CD4-positive, alpha-beta memory T cell (primary cell): ENCODE results near the gene PRELID2. TPM values are rescaled to one million over a fixed set of nuclear protein-coding genes. Genes with fewer than 3 reads are reported as not detected.
"Not testable (repeated sequence)": the region's sequence is repeated elsewhere in the genome, so short reads cannot be mapped to it uniquely, and the experiment has no call there.

Experiments
- CTCF ChIA-PET: fragments of 350-600 bp; sonication (Branson Sonifier 250); formaldehyde crosslinking; loops from one replicate; lab custom pipeline; 2021; ENCODE audit warnings: inconsistent platforms; ENCODE audit not compliant: partially characterized antibody; lab: Charles Lee
- POLR2A ChIA-PET: fragments of 350-600 bp; sonication (Branson Sonifier 250); formaldehyde crosslinking; loops from one replicate; lab custom pipeline; 2021; ENCODE audit not compliant: partially characterized antibody; lab: Charles Lee
- DNase-seq, 5 donors: peaks; one replicate each; pipeline versions ENCODE4 v3.0.0 to v3.0.0-alpha.2; 2020 to 2022; ENCODE audit warnings: mixed read lengths in 1 of 5
- H3K27ac ChIP-seq: one replicate; pipeline ENCODE4 v1.7.0; 2013; ENCODE audit warnings: low read depth, low read length
- H3K27me3 ChIP-seq: 2 replicates; pipeline ENCODE4 v1.7.0; 2013; ENCODE audit warnings: mild to moderate bottlenecking, low read length, moderate library complexity; ENCODE audit not compliant: insufficient read depth
- H3K36me3 ChIP-seq: 2 replicates; pipeline ENCODE4 v1.7.0; 2013; ENCODE audit warnings: mild to moderate bottlenecking, low read length, moderate library complexity; ENCODE audit not compliant: insufficient read depth
- H3K4me1 ChIP-seq: 2 replicates; pipeline ENCODE4 v1.7.0; 2013; ENCODE audit warnings: mild to moderate bottlenecking, low read length, moderate library complexity; ENCODE audit not compliant: insufficient read depth
- H3K4me3 ChIP-seq, 2 donors: one replicate each; pipeline ENCODE4 v1.7.0; 2013; ENCODE audit warnings: low read length in 2 of 2, mild to moderate bottlenecking in 1 of 2
- H3K9me3 ChIP-seq, 2 donors: one replicate each; pipeline ENCODE4 v1.7.0; 2013; ENCODE audit warnings: low read length in 2 of 2, control low read depth in 1 of 2; ENCODE audit not compliant: control insufficient read depth in 1 of 2
- H3K27ac Mint-ChIP-seq, 7 donors: one replicate each; pipeline ENCODE4 v1.8.0; 2020 to 2021; ENCODE audit warnings: mixed read lengths in 7 of 7, mild to moderate bottlenecking in 6 of 7, inconsistent platforms in 3 of 7, moderate library complexity in 3 of 7
- H3K27me3 Mint-ChIP-seq, 2 donors: one replicate each; pipeline ENCODE4 v1.8.0; 2020 to 2021; ENCODE audit warnings: mixed read lengths in 2 of 2
- H3K36me3 Mint-ChIP-seq, 2 donors: one replicate each; pipeline ENCODE4 v1.8.0; 2020 to 2021; ENCODE audit warnings: mixed read lengths in 2 of 2, inconsistent platforms in 1 of 2, mild to moderate bottlenecking in 1 of 2
- H3K4me1 Mint-ChIP-seq, 4 donors: one replicate each; pipeline ENCODE4 v1.8.0; 2020 to 2021; ENCODE audit warnings: mixed read lengths in 4 of 4, mild to moderate bottlenecking in 1 of 4
- H3K4me3 Mint-ChIP-seq, 8 donors: one replicate each; pipeline ENCODE4 v1.8.0; 2020 to 2021; ENCODE audit warnings: mixed read lengths in 8 of 8, mild to moderate bottlenecking in 7 of 8, moderate library complexity in 6 of 8, inconsistent platforms in 3 of 8
- H3K9me3 Mint-ChIP-seq, 8 donors: one replicate each; pipeline ENCODE4 v1.8.0; 2020 to 2021; ENCODE audit warnings: mixed read lengths in 8 of 8, mild to moderate bottlenecking in 5 of 8, inconsistent platforms in 3 of 8, moderate library complexity in 1 of 8
- intact Hi-C: fragments of 100-400 bp; cut with micrococcal nuclease; formaldehyde crosslinking; loops from one replicate; pipeline ENCODE4 v1.15.1; 2023
- polyA plus RNA-seq, 2 donors: library from polyadenylated mRNA; unstranded; fragments of 300-500 nt; fragmentation: Illumina TruSeq; gene quantifications; one replicate each; pipeline ENCODE4 v1.2.3, GENCODE V29; 2021
- total RNA-seq, 2 experiments: library from RNA; stranded (reverse); gene quantifications; one replicate each; pipeline ENCODE4 v1.2.3, GENCODE V29; 2021

The PRELID2 gene
- total and polyA plus RNA-seq, 4 experiments from 2014 or later: 1.7 to 3.1 (median 2.2) TPM

DNA sequence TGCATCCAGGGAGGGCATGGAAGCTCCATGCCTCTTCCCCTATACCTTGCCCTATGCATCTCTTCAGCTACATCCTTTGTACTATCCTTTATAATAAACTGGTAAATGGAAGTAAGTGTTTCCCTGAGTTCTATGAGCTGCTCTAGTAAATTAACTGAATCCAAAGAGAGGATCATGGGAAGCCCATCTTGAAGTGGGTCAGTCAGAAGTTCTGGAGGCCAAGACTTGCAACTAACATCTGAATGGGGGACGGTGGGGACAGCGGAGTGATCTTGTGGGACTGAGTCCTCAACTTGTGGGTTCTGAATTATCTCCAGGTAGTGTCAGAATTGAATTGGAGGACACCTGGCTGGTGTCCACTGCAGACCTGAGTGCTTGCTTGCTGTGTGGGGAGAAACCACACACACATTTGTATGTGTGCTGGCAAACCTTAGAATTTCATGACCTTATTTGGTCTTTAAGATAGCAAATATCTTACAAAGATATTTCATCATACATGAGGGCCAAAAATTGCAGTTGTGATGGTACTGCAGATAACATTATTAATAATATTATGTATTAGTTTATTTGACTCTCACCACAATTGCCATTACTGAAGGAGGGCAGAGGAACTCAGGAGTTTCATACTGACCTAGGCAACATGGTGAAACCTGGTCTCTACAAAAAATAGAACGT is 5.5 kb upstream of the PRELID2 start:
- H3K9me3 ChIP-seq: no peaks in the 10 kb centered on the region
- H3K4me3 ChIP-seq: no peak overlapping the region
- Mint-ChIP-seq H3K27ac (no peak overlapping the region), H3K4me1 (peaks cover 0 to 11% (median 6%) of the 10 kb centered on the region in 4 donors), H3K4me3 (no peak overlapping the region), H3K27me3 (peaks cover 6 to 10% of the 10 kb centered on the region in 2 donors), H3K9me3 (no peaks in the 10 kb centered on the region), H3K36me3 (no peaks in the 10 kb centered on the region)
- H3K36me3 ChIP-seq: no peaks in the 10 kb centered on the region
- H3K27ac ChIP-seq: no peak overlapping the region
- intact Hi-C loops: no loop called here
- ChIA-PET POLR2A (no interaction called here), CTCF (interaction anchor here (2.9 kb wide), 1 partner anchor 15 kb away, joined by 9 read pairs; no protein-coding TSS in a partner anchor)
- H3K27me3 ChIP-seq: no peaks in the 10 kb centered on the region
- peaks cover 6% of the 10 kb centered on the region for H3K4me1 ChIP-seq
- no peak for DNase-seq

DNA sequence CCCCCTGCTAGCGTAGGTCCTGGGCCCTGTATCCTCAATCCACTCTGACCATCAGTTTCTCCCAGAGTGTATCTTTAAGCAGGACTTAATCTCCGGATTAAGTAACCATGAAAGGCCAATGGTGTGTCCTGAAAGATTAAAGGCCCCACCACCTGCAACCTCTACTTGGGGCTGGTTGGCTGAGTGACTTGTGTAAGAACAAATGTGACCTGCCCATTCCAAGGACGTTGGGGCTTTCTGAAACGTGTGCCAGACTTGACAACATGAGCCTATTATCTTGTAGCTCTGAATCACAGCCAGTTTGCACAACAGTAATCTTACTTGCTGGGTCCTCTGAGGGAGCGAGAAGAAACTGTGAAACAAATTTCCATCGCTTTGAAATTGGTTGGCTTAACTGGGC is 3.1 kb upstream of the PRELID2 start:
- peaks cover 3 to 6% of the 10 kb centered on the region in 2 donors for H3K27me3 Mint-ChIP-seq
- intact Hi-C loops: no loop called here
- H3K27ac Mint-ChIP-seq: no peak overlapping the region
- H3K27me3 ChIP-seq: no peaks in the 10 kb centered on the region
- DNase-seq: no peak
- H3K9me3 ChIP-seq: no peaks in the 10 kb centered on the region
- H3K9me3 Mint-ChIP-seq: no peaks in the 10 kb centered on the region
- no peaks in the 10 kb centered on the region for H3K36me3 Mint-ChIP-seq
- POLR2A ChIA-PET: no interaction called here
- peaks cover 2 to 17% (median 15%) of the 10 kb centered on the region in 4 donors for H3K4me1 Mint-ChIP-seq
- peaks cover 8% of the 10 kb centered on the region for H3K4me1 ChIP-seq
- H3K4me3 ChIP-seq: no peak overlapping the region
- H3K36me3 ChIP-seq: no peaks in the 10 kb centered on the region
- H3K27ac ChIP-seq: no peak overlapping the region
- H3K4me3 Mint-ChIP-seq: no peak overlapping the region
- CTCF ChIA-PET: interaction anchor here (1.0 kb wide), 1 partner anchor 12 kb away, joined by 3 read pairs; no protein-coding TSS in a partner anchor

DNA sequence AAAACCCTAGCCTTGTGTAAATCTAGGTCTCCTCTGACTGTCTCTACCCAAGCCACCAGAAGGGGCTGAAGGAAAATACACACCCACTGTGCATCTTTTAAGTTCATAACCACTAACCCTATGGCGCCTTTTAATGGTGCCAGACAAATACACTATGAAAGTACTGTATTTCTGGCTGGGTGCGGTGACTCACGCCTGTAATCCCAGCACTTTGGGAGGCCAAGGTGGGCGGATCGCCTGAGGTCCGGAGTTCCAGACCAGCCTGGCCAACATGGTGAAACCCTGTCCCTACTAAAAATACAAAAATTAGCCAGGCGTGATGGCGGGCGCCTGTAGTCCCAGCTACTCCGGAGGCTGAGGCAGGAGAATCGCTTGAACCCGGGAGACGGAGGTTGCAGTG is 1.1 kb upstream of the PRELID2 start:
- Mint-ChIP-seq H3K4me1 (peaks cover 2 to 17% (median 15%) of the 10 kb centered on the region in 4 donors), H3K4me3 (peak overlapping the region in 7 of 8 donors; percentile 26 to 84 (median 68))
- H3K36me3 ChIP-seq, H3K27ac Mint-ChIP-seq, H3K27me3 Mint-ChIP-seq, H3K4me1 ChIP-seq, H3K9me3 ChIP-seq, H3K27ac ChIP-seq, H3K36me3 Mint-ChIP-seq, DNase-seq, POLR2A ChIA-PET, H3K9me3 Mint-ChIP-seq, H3K27me3 ChIP-seq, intact Hi-C loops: not testable (repeated sequence)
- peak overlapping the region in 1 of 2 donors; percentile 54 for H3K4me3 ChIP-seq
- CTCF ChIA-PET: interaction anchor here (2.9 kb wide), 1 partner anchor 10 kb away, joined by 15 read pairs; no protein-coding TSS in a partner anchor

DNA sequence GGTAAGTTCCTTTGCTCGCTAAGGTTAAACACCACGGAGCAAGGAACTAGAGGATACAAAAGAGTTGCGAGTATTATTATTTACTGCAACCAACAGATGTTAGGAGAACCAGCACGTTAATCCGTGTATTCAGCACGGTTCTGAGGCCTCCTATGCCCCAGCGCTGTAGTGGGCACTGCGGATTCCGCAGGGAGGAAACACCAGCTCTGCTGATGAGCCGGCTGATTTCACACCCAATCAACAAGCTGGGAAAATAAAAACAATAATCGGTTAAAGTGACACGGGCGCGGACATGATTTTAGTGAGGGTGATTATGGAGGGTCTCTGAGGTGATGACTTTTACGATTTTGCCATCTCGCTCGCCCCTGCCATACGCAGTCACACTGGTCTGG is 702 bp upstream of the PRELID2 start:
- H3K9me3 Mint-ChIP-seq: no peaks in the 10 kb centered on the region
- H3K9me3 ChIP-seq: no peaks in the 10 kb centered on the region
- H3K27me3 ChIP-seq: no peaks in the 10 kb centered on the region
- H3K4me1 Mint-ChIP-seq: peaks cover 2 to 17% (median 16%) of the 10 kb centered on the region in 4 donors
- H3K27me3 Mint-ChIP-seq: peaks cover 3 to 5% of the 10 kb centered on the region in 2 donors
- intact Hi-C loops: no loop called here
- no peaks in the 10 kb centered on the region for H3K36me3 Mint-ChIP-seq
- ChIA-PET POLR2A (no interaction called here), CTCF (interaction anchor here (2.9 kb wide), 1 partner anchor 10 kb away, joined by 15 read pairs; no protein-coding TSS in a partner anchor)
- no peaks in the 10 kb centered on the region for H3K36me3 ChIP-seq
- H3K4me3 Mint-ChIP-seq: peak overlapping the region; percentile 26 to 84 (median 68)
- no peak overlapping the region for H3K27ac ChIP-seq
- peak overlapping the region in 1 of 2 donors; percentile 54 for H3K4me3 ChIP-seq
- peaks cover 8% of the 10 kb centered on the region for H3K4me1 ChIP-seq
- H3K27ac Mint-ChIP-seq: no peak overlapping the region
- no peak for DNase-seq

DNA sequence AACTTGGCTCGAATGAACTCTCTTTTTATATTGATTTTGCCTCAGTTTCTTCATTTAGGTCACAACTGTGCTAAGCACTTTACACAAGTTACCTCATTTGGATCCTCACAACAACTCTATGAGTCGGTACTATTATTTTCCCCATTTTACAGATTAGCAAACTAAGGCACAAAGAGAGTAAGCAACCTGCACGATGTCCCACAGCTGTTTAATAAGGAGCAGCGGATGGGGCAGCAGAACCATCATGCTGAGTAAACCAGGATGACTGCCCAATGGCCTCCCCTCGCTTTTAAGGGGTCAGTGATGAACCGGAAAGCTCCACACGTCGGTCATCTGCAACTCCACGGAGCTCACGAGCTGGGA is 607 bp downstream of the PRELID2 start:
- Histone ChIP-seq H3K4me3 (peak overlapping the region; percentile 48 to 54), H3K9me3 (no peaks in the 10 kb centered on the region), H3K27ac (no peak overlapping the region), H3K36me3 (no peaks in the 10 kb centered on the region), H3K4me1 (peaks cover 8% of the 10 kb centered on the region), H3K27me3 (no peaks in the 10 kb centered on the region)
- no peaks in the 10 kb centered on the region for H3K36me3 Mint-ChIP-seq
- H3K27ac Mint-ChIP-seq: peak overlapping the region in 2 of 7 donors; percentile 32 to 60
- H3K27me3 Mint-ChIP-seq: peaks cover 3 to 5% of the 10 kb centered on the region in 2 donors
- DNase-seq: no peak
- H3K9me3 Mint-ChIP-seq: no peaks in the 10 kb centered on the region
- ChIA-PET POLR2A (no interaction called here), CTCF (interaction anchor here (1.8 to 2.9 kb wide), 2 partner anchors 8 to 10 kb away, joined by 7 to 15 read pairs; no protein-coding TSS in a partner anchor)
- H3K4me1 Mint-ChIP-seq: peaks cover 2 to 22% (median 18%) of the 10 kb centered on the region in 4 donors
- intact Hi-C loops: no loop called here
- H3K4me3 Mint-ChIP-seq: peak overlapping the region; percentile 26 to 84 (median 77)

DNA sequence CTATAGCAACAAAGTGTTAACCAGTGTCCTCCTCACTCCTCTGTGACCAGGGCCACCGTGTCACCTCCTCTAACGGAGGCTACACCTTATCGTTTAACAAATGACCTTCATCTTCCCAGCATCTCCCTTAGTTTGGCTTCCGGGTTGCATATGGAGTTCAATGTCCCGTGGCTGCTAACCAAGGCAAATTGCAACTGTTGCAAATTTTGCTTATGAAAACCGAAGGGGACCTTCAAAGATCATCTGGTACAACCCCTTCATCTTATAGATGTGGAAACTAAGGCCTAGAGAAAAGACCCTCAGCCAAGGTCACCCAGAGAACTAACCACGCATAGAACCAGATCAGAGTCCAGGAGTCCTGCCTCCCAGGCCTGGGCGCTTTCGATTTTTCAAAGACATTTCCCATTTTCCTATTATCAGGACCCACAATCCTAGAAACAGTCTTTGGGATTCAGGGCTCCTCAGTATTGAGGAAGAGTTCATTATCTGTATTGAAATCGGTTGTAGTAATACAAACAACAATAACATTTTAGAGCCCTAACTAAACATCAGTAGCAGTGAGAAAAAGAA is 1.4 kb downstream of the PRELID2 start:
- Histone ChIP-seq H3K27me3 (no peaks in the 10 kb centered on the region), H3K9me3 (no peaks in the 10 kb centered on the region), H3K27ac (no peak overlapping the region), H3K4me3 (no peak overlapping the region), H3K36me3 (no peaks in the 10 kb centered on the region), H3K4me1 (peaks cover 8% of the 10 kb centered on the region)
- Mint-ChIP-seq H3K27ac (peak overlapping the region in 1 of 7 donors; percentile 20), H3K4me3 (peak overlapping the region in 7 of 8 donors; percentile 8 to 76 (median 58)), H3K9me3 (no peaks in the 10 kb centered on the region), H3K4me1 (peaks cover 2 to 22% (median 18%) of the 10 kb centered on the region in 4 donors), H3K36me3 (no peaks in the 10 kb centered on the region), H3K27me3 (peaks cover 3 to 5% of the 10 kb centered on the region in 2 donors)
- POLR2A ChIA-PET: no interaction called here
- CTCF ChIA-PET: interaction anchor here (1.8 to 2.9 kb wide), 2 partner anchors 7 to 10 kb away, joined by 7 to 15 read pairs; no protein-coding TSS in a partner anchor
- intact Hi-C loops: no loop called here
- no peak for DNase-seq

DNA sequence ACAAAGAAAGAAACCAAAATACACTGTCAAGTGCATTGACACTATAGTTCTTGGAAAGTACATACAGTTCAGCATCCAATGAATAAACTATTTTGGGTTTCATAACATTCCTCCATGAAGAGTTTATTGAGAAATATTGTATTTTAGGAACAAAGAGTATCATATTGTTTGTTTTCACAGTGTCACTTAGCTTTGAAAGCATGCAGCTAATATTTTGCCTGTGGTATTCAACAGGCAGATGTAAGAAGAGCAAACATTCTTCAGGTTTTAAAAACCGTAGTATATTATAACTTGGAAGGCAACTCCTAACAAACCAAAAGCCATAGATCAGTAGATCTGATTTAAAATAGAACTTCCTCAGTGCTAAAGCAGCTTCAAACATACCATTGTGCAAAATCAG is 4.5 kb downstream of the PRELID2 start:
- no peaks in the 10 kb centered on the region for H3K9me3 ChIP-seq
- no peaks in the 10 kb centered on the region for H3K36me3 ChIP-seq
- no peaks in the 10 kb centered on the region for H3K27me3 ChIP-seq
- intact Hi-C loops: no loop called here
- no peak for DNase-seq
- H3K4me3 ChIP-seq: no peak overlapping the region
- CTCF ChIA-PET: interaction anchor here (0.8 kb wide), 1 partner anchor 14 kb away, joined by 3 read pairs; no protein-coding TSS in a partner anchor
- H3K36me3 Mint-ChIP-seq: no peaks in the 10 kb centered on the region
- H3K9me3 Mint-ChIP-seq: no peaks in the 10 kb centered on the region
- peaks cover 2 to 15% (median 10%) of the 10 kb centered on the region in 4 donors for H3K4me1 Mint-ChIP-seq
- H3K4me1 ChIP-seq: peaks cover 2% of the 10 kb centered on the region
- H3K27ac ChIP-seq: no peak overlapping the region
- H3K4me3 Mint-ChIP-seq: no peak overlapping the region
- POLR2A ChIA-PET: no interaction called here
- peaks cover 0 to 3% of the 10 kb centered on the region in 2 donors for H3K27me3 Mint-ChIP-seq
- no peak overlapping the region for H3K27ac Mint-ChIP-seq
